Medulla oblongata (tissue), 1 donor: ENCODE data around the gene CRYBA2.

Experiments used
- DNase-seq: peaks from one replicate; pipeline ENCODE4 v3.0.0-alpha.2; 2015; ENCODE audit errors: extremely low spot score

Gene CRYBA2, protein sequence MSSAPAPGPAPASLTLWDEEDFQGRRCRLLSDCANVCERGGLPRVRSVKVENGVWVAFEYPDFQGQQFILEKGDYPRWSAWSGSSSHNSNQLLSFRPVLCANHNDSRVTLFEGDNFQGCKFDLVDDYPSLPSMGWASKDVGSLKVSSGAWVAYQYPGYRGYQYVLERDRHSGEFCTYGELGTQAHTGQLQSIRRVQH

DNA sequence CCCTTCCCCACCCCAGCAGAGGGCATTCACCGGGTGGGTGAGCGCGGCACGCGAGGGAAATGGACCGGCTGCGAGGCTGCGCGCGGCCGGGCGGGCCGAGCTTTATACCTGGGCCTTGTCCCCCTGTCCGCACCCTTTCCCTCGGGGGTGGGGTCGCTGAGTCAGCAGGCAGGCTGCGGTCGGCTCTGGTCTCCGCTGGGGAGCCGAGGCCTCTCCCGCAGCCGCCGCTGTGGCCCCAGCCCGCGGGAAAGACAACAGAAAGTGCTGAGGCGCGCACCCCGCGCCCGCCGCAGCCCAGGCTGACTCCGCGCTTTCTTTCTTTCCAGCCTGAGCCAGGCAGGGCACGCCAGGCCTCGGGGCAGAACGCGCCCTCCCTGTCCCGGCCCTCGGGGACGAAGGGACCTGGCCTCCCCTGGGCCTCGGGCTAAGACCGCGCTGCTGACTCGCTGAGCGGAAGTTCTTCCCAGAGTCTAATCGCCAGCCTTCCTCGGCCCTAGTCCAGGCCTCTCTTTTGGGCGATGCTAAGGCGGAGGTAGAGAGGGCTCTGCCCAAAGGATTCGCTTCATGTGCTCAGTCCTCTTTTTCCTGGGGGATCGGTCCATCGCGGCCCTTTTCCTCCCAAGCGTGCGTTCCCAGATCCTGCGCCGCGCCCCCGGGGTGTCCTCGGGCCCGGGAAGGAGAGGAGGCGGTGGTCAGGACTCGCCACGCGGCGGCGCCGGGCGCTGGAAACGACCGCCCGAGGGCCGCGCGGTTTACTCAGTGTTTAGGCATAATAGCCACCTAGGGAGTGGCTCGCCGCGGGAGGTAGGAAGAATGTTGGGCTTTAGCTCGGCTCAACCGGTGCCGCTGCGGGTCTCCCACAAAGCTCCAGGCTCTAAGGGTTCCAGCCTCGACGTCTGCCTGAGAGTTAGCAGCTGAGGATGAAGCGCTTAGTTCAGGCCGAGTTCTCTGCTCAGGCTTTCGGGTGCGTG, at the start of gene CRYBA2:
Gene CRYBA2 (minus strand): TSS at position 78 of the 971 bp plus-strand sequence. CDS start 246 bp downstream, outside the sequence.
- DNase-seq, result no peak

DNA sequence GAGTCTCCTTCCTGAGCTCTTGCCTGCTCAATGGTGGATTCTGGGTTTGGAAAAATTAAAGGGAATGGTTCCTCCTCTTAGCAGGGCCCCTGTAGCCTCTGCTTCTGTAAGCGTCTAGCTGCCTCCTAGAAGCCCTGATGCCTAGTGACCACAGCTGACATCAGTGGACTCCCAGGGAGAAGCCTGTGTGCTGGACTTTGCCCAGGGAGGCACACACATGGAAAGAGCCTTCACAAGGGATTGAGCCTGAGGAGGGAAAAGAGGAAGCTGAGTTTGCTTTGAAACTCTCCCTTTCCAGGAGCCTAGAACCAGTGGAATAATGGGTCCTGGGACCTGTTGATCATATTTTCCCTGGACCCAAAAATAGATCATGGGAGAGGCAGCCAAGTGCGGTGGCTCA, 49.5 kb upstream of the CRYBA2 start:
- DNase-seq, result no peak

DNA sequence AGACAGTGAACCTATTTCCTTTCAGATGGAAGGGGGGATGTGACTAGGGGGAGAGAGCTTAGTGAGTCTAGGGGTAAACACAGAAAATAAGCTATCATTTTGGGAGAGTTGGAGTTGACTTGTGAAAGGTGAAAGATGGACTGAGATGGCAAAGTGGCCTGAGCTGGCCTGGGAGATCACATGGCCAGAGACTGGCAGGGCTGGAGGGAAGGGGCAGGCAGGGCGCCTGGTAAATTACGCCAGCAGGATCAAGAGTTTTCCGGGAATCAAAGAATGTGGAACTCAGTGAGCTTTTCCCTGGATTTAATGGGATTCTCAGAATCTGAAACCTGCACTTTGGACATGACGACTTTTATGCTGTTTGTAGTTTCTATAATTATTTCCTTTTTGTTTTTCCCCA, 48.9 kb upstream of the CRYBA2 start:
- DNase-seq, result no peak

DNA sequence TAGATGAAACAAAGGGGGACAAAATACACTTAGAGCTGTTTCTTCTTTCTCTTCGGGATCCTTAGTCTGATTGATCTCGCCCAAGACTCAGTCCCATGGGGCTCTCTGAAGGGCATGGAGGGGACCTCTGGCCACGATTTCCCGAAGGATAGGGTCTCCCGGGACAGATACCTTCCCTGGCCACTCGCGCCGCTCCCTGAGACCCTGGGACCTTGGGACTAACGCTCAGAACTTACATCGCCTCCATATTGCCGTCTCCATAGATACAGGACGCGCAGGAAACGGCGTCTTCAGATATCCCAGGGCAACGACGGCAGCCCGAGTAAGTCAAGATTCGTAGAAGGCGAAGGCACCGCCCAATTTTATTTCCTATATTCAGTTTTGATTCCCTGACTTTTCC, 48.0 kb upstream of the CRYBA2 start, which contains the start of gene CFAP65:
Gene CFAP65 (minus strand): TSS at position 265 of the 400 bp plus-strand sequence. CDS start 2,468 bp downstream, outside the sequence.
- DNase-seq, result peak; percentile 61

DNA sequence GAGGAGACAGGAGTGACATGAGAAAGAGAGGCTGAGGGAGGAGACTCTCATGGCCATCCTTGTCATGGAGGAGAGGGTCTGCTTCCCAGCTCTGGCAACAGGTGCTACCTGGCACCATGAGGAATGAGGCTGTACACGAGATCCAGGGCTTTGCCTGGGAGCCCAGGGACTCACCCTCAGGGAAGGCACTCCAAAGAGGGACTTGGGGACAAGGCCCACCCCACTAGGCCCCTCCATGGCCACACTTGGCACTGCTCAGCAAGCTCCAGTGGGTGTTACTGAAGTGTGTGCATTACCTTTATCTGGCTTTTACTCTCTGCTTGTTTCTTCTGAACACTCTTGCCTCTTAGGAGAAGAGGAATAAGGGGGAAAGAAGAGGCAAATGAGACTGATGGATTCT, 45.4 kb upstream of the CRYBA2 start:
- DNase-seq, result no peak

DNA sequence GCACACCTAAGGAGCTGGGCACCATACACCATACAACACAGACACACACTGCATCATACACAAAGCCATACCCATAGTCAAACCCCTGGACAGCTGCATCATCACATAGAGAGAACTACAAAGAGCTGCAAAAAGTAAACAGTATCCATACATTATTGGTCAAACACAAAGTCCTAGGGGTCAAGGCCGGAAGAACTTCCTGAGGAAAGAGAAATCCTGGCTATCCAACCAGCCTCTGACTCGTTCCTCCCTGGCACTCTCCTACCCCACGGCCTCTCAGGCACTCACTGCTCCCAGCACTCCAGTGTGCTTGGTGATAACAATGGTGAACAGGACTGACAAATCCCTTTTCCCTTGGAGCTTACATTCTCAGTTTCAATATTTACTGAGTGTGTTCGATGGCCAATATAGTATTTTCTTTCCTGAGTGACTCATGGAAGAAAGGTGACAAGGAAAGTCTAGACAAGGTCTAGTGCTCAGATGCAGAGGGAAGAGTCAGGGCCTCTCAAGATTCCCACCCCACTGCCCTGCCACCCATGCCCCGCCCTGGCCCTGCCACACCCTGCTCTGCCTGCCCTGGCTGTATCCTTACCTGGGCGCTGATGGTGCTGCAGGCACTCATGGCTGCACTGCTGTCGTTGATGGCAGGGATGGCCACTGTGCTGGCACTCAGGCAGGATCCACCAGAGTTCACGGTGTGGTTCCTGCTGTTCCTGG, 44.7 kb upstream of the CRYBA2 start:
- no peak for DNase-seq

DNA sequence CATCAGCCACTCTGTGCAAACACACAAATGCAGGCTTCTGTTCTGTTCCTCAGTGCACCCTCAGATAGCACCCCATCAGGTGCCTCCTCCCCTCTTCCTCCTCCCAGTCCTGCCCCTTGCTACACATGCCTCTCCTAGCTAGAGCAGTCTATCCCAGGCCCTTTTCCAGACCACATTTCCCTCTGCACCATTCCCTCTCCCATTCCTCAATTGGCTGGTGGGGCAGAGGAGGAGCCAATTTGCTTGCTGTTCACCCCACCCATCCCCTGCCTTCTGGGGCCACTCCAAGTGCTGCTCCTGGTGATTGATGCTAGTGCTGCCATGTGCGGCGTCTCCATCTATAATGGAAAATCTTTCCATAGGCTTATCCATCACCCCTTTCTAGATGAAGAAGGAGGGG, 42.7 kb upstream of the CRYBA2 start:
- no peak for DNase-seq

- DNase-seq, result no peak
These were observed 41.6 kb upstream of the CRYBA2 start for GRCh38 chr2:219034823-219035222.

DNA sequence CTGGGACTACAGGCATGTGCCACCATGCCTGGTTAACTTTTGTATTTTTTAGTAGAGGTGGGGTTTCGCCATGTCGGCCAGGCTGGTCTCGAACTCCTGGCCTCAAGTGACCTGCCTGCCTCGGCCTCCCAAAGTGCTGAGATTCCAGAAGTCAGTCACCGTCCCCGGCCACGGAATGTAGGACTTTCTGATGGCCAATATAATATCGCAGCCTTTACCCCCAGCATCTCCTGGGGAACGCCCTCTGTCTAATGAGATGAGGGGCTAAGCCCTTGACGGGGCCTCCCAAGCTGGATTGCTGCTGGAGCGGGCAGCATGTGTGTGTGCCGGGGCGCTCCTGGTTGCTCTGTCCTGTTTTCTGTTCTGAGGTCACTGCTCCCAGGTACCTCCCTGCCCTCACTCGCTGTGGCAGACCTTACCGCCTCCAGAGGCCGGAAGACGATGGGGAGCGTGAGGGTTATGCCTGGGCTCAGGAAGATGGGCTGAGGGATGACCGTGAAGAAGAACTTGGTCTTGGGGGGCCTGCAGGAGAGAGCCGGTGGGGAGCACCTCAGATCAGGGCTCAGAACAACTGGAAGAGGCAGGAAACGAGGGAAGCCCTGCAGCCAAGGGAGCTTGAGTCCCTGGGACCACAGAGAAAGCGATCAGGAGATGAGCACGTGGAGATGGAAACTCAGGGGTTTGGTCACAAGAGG, 39.0 kb upstream of the CRYBA2 start:
- DNase-seq, result no peak

DNA sequence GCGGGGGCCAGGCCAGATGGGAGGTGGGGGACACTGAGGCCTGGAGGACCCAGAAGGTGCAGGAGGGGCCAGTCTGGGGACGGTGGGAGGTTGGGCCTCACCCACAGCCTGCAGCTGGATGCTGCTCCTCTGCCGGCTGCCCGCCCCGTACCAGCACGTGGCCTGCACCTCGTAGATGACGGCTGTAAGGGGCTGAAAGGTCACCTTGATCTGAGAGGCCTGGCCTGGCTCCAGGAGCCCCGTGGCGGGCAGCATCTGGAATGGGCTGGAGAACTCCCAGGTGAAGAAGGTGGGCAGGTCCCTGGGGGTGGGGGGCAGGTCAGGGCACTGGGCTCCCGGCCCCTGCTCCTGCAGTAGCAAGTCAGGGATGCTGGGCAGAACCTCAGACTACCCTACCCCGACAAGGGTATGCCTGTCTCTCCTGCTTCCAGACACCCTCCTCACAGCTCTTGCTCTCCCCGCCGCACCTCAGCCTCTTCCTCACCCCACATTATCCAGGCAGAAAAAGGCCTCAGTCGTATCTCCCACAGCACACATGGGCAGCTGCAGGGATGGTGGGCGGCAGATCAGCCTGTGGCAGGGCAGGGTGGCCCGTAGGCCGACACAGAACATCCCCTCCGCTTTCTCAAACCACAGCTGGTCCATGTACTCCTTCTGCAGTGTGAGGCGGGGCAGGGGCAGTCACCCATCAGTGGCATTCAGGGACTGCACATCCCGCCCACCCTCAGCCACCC, 38.0 kb upstream of the CRYBA2 start:
- DNase-seq, result no peak

DNA sequence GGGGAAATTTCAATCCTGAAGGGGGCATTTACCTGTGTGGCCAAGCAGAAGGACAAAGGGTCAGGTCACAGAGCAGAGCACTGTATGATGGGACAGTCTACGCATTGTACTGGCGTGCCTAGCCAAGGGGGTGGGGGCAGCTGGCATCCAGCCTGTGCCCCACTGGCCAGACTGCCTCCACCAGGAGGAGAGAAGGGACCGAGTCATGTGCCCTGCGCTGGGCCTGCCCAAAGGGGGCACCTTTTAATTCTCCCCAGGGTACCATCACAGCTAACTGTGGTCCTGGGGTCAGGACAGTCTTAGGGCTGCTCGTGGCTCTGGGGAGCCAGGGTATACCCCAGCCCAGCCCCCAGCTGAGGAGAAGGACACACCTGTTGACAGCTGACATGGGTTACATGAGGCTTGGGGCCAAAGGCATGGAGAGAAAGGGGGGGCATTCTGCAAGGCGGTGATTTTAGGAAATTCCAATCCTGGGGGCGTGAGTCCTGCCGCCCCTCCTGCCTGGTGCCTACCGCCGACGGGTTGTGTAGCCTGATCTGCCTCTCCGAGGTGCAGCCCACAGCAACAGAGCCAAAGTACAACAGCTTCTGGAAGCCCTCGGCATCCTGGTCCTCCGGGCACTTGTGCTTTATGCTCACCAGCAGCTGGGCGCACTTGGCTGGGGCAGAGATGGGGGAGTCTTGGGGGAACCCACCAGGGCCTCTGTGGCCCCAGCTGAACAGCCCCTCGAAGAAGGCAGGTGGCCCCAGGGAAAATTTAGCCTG, 37.1 kb upstream of the CRYBA2 start:
- no peak for DNase-seq

GRCh38 chr2:219029829-219030165, 36.6 kb upstream of the CRYBA2 start:
- DNase-seq, result peak; percentile 90

DNA sequence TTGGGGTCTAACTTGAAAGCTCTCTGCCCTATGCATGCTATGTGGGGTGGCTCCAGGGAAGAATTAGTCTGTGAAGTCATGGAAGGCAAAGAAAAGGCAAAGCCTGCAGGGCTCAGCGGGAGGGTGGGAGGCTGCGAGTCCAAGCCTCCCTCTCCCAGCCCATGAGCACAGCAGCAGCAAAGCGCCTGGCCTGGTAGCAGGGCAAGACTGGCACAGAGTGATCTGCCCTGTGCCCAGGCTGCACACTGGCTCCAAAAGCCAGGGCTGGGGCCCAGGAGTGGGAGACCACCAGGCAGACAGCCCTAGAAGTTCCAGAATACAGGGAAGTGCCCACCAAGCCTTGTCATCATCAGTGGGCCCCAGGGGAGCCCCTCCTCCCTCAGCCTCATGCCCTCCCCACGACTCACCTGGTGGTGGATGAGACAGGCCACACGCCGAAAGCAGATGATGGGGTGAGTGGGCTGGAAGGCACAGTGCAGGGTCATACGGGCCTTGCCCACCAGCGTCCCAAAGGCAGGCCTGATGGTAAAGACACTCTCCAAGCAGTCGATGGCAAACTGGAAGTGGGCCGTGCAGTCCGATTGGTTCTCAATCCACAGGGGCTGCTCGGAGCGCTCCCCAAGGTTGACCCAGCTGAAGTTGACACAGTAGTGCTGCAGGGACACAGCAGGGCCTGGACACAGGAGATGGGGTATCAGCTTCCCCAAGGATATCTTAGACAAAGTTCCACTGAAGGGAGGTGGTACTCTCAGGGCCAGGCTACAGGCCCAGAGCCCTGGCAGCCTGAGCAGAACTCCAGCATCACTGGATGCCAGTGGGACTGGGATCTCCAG, 36.0 kb upstream of the CRYBA2 start:
- DNase-seq, result no peak

DNA sequence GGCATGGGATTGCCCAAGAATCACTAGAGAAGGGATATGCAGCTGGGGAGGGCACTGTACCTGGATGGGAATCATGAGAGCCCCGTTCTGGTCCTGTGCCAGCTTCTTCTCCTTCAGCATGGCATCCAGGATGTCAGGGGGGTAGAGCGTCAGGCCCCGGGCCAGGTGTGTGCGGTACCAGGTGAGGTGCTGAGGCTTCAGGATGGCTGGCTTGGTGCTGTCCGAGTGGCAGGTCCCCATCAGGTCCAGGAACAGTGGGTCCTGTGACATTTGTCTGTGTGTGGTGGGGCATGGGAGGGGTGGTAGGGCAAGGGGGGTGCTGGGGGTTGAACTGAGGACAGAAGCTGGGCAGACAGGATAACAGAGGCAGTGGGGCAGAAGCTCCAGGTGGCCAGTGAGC, 34.9 kb upstream of the CRYBA2 start:
- no peak for DNase-seq

DNA sequence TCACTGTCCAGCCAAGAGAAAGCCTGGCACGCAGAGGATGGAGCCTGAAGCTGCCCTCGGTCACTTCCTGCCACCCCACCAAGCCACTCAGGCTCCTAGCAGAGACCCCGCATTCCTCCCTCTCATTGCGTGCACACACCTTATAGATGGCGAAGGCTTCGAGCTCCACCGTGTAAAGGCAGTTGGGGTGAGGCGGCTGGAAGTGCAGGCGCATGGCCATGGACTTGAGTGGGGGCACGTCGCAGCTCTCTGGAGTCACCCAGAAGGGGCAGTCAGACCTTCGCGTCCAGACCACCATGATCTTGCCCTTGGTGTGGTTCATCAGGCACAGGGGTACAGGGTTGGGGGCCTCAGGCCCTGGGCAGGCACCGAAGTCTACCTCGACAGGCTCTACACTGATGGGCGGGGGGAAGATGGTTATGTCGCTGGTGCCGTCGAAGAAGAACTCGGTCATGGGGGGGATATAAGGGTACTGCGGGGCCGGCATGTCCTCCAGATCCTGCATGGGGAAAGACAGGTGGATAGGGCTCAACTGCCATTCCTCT, 34.4 kb upstream of the CRYBA2 start:
- DNase-seq, result no peak

- DNase-seq, result no peak
These were observed 33.7 kb upstream of the CRYBA2 start for GRCh38 chr2:219026946-219027345.

DNA sequence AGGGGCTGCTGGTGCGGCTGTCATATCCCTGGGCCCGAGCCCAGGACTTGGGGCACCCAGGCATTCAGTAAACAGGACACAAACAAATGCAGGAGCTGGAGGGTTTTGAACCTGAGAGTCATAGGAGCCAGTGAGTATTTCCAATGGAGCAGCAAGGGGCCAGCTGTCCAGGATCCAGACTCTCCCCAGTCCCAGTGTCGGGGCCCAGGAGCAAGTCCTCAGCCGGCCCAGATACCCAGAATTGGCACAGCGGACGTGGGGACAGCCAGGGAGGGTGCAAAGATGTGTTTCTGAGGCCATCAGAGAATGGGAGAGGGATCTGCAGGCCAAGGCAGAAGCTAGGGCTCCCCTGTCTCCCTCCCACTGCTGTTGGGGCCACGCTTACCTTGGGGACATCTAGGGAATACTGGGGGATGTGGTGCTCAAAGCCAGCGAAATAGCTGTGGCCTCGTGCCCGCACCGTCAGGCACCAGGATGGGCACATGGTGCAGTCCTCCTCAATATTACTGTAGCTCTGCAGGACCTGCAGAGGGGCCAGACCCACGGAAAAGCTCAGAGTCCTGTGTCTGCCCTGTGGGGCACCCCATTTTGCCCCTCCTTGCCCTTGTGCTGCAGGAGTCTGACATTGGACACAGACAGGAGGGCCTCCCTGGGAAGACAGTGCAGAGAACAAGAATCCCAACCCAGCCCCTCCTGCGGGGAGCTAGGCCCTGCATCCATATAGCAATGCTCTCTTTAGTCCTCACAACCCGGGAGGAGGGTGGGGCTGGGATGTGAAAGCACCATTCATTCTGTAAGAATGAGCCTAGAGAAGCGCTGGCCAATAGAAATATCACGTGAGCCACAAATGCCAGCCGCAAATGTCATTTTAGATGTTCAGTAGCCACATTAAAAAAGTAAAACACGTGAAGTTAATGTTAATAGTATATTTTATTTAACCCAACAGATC, 32.7 kb upstream of the CRYBA2 start:
- peak; percentile 92 for DNase-seq

GRCh38 chr2:219024059-219024458, 30.8 kb upstream of the CRYBA2 start:
- no peak for DNase-seq
